HG03520 (cell line): Measurements from ENCODE around the gene RPS25.
A peak's percentile ranks its signal among the peaks of the same experiment; 100 is the strongest.
"Not testable (repeated sequence)": the region's sequence is repeated elsewhere in the genome, so short reads cannot be mapped to it uniquely, and the experiment has no call there.

Source experiments
- ATAC-seq: cut with Tn5 transposase; IDR thresholded peaks from one replicate; pipeline ENCODE4 v1.9.1; 2021; ENCODE audit warnings: mild to moderate bottlenecking, moderate library complexity; ENCODE audit not compliant: unreplicated experiment

The RPS25 gene

DNA sequence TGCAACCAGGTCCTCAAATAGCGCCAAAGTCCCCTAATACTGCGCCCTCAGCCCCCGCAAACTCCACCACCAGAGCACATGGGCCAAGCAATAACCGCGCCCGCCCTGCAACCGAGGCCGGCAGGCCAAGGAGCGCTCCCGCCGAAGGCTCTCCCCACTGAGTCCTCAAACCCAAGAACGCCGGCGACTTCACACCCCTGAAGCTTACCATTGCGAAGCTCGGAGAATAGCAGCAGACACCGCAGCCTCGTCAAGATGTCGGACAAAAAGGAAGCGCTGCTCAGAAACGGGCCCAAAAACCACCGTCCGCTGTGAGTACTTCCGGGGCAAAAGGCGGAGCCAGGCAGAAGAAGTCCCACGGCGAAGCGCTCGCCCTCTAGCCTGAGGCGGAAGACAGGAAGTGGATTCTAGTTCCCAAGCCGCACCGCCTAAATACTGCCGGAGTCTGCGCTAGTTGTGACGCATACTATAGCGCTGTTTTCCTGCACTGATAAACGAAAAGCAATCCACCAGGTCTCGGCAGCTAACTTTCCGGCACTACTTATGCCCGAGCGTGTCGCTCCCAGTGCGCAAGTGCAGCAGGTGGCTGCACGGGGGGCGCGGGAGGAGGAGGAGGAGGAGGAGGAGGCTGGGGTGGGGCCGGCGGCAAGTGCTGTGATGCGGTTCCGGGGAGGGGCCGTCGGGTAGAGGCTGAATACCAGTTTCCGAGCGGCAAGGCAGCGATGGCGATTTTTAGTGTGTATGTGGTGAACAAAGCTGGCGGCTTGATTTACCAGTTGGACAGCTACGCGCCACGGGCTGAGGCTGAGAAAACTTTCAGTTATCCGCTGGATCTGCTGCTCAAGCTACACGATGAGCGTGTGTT lies at the start of gene RPS25, which contains the start of gene TRAPPC4:
RPS25 (minus strand) TSS at position 270 of the 865 bp plus-strand sequence; CDS start at position 211, 59 bp downstream.
TRAPPC4 (plus strand) TSS at position 693 of the 865 bp plus-strand sequence; CDS start at position 723, 30 bp downstream.
- ATAC-seq = peak; percentile 84

DNA sequence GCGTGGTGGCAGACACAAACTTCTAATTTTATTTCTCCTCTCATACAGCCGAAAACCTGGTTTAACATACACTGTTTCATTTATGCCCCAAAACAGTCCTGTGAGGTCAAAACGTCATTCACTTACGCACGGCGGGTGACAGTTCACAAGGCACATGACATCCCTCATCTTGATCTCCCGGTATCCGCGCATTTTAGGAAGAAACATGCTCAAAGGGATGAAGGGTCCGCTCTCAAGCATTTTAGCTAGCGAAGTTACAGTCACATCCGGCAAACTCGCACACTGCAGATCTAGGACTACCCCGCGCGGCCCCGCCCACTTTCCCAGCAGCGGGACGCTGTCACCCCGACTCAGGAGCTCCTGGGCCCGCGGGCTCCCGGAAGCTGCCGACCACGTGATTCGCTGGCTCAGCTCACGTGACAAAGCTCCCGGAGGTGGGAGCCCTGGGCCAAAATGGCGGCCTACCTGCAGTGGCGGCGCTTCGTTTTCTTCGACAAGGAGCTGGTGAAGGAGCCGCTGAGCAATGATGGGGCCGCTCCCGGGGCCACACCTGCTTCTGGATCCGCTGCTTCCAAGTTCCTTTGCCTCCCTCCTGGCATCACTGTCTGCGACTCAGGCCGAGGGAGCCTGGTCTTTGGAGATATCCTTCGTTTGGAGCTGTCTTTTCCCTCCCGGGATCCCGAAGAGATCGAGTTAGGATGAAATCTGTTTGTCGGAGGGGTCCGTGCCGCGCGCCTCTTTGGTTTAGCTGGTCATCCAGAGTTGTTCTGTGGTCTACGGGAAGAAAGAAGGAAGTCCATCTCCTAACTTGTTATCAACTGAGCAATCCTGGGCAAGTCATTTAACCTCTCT lies 49.5 kb upstream of the RPS25 start, which contains the start of gene VPS11:
VPS11 (plus strand) TSS at position 448 of the 852 bp plus-strand sequence; CDS start at position 454, 6 bp downstream.
- peak; percentile 83 for ATAC-seq

DNA sequence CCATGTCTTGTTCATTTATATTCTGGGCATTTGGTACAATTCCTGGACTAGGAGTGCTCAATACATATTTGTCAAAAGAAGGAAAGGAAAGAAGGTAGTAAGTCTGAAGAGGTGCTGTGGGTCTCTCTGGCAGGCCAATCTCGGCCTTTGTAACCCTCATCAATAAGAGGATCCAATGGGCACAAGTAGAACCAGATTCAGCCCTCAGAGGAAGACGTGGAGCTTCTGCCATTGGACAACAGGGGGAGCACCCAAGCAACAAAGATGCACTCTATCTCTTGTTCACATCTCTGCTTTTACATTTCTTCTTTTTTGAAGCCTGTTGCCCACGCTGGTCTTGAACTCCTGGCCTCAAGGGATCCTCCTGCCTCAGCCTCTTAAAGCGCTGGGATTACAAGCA lies 47.2 kb upstream of the RPS25 start:
- no peak for ATAC-seq

DNA sequence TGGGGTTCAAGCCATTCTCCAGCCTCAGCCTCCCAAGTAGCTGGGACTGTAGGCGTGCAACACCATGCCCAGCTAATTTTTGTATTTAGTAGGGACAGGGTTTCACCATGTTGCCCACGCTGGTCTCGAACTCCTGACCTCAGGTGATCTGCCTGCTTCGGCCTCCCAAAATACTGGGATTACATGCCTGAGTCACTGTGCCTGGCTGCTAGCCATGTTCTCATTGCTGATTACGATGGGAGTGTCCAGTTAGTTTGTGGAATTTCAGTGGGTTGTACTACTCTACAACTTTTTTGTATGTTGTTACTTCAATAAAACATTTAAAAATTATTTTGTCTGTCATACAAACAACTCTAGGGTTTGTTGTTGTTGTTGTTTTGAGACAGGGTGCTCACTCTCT lies 44.6 kb upstream of the RPS25 start:
- ATAC-seq = no peak

DNA sequence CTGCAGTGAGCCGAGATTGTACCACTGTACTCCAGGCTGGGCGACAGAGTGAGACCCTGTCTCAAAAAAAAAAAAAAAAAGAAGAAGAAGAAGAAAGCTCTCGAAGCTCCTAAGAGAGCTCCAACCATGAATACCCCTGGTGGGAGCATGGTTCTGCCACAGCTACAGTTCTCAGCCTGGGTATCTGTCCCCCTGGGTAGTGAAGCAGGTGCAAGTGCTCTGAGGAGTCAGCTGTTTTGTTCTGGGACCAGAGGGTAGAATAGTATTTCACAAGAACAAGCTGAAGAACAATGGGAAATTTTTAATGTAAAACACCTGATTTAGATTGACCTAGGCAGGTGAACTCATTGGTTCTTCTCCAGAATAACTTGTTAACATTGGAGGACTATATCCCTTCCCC lies 43.1 kb upstream of the RPS25 start:
- ATAC-seq = no peak

DNA sequence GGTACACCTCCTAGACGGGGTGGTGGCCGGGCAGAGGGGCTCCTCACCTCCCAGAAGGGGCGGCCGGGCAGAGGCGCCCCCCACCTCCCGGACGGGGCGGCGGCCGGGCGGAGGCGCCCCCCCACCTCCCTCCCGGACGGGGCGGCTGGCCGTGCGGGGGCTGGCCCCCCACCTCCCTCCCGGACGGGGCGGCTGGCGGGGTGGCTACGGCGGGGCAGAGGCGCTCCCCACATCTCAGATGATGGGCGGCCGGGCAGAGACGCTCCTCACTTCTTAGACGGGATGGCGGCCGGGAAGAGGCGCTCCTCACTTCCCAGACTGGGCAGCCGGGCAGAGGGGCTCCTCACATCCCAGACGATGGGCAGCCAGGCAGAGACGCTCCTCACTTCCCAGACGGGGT lies 41.0 kb upstream of the RPS25 start:
- not testable (repeated sequence) for ATAC-seq

DNA sequence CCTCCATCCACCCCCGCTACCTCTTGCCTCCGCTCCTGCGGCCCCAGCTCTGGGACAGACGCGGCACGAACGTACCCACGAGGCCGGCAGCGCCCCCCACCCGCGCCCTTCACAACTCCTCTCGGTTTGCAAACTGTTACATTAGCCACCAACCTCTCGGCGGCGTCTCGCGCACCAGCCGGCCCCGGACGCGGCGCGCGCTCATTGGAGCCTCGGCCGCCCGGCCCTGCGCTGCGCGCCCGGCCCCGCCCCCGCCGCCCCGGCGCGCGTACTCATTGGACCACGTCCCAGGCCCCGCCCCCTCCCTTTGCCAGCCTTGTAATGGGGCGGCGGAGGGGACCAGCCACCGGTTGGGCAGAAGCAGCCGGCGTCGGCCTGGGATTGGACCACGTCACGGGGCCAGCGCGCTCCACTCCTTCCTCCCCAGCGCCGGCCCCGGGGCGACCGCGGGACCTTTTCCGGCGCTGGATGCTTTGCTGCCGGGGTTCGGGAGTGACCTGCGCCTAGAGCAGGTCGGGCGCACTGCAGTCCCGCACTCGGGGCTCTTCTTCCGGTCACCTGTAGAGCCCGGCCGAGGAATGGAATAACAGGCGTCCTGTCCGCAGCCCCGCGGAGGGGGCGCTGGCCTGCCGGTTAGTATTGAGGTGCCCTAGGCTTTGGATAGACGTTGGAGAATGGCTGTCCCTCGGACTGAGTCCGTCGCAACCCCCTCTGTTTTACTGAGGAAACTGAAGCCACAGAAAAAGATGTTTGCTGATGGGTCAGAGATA lies 39.0 kb upstream of the RPS25 start, which contains the start of gene HYOU1:
HYOU1 (minus strand) TSS at position 206 of the 770 bp plus-strand sequence. CDS start 1,045 bp downstream, outside the sequence.
- ATAC-seq = peak; percentile 83

DNA sequence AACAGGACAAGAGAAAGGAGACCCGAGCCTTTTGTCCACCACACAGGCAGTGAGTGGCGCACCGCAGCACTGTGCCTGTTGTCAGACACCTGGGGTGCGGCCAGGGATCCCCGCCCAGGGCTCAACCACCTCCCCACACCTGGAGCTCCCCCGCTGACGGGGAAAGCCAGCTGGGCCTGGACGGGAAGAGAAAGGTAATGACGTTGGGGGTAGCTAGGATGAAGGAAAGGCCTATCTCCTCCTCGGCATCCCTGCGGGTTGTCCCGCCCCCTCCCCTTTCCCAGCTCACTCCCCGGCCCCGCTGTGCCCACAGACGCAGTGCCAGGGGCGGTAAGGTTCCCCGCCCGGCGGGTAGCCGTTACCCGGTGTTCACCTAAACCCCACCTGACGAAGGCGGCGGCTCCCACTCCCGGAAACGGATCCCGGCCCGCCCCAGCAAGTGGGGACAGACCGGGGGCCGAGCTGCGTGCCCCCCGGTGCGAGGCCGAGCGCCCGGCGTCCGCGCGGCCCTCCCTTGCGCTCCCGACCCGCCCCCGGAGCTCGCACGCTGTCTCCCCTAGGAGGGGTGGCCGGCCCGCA lies 38.4 kb upstream of the RPS25 start:
- ATAC-seq = peak; percentile 6

DNA sequence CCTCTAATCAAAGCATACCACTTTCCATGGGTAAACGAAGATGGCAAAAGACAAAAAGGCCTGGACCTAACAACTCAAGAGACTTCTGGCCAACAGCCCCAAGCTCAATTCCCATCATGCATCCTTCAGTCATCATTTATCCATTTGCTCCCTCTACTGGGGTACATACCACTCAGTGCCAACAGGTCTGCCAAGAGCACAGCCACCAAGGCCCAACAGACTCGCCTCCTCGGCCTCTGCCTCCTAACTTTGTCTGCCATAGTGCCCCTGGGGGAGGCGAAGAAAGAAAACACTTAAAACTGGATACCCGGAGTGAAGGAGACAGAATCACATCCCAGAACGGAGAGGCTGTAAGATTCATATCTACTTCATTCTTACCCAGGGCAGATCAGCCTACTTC lies 37.8 kb upstream of the RPS25 start:
- ATAC-seq = no peak

DNA sequence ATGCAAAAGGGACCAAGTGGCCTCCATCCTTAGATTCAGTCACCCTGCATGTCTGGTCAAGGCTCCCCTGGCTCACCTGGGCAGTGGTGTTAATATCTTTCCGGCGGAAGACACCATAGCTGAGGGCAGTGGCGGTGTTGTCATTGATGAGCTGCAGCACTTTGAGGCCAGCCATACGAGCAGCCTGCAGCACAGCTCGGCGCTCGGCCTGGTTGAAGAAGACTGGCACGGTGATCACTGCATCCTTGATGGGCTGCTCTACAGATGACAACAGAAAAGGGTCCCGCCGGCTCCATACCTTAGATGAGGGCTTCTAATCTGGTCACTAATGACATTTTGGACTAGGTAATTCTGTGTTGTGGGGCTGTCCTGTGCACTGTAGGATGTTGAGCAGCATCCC lies 36.3 kb upstream of the RPS25 start:
- ATAC-seq = no peak

DNA sequence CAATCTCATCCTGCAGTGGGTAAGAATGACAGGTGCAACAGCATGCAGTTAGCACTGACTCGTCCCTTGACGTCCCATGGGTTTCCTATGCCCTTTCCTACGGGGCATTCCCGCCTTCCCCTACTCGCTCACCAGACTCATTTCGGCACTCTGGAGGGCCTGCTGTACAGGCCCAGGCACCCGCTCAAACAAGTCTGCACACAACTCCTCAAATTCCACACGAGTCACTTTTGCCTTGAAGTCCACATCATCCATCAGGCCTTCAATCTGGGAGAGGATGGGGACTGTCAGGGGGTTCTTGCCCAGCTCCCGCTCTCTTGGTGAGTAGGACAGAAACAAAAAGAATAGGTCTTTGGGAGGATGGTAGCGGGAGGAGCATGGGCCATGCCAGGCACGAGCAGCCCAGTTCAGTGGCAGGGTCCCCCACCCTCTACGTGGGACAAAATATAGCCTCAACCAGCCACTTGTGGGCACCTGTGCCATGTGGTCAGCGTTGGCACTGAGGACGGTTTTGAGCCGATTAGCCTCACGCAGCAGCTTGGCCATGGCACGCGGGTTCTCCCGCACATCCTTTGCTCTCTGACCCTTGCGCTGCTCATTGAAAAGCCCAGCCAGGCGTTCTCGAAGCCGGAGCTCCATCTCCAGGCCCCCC lies 34.1 kb upstream of the RPS25 start:
- no peak for ATAC-seq

DNA sequence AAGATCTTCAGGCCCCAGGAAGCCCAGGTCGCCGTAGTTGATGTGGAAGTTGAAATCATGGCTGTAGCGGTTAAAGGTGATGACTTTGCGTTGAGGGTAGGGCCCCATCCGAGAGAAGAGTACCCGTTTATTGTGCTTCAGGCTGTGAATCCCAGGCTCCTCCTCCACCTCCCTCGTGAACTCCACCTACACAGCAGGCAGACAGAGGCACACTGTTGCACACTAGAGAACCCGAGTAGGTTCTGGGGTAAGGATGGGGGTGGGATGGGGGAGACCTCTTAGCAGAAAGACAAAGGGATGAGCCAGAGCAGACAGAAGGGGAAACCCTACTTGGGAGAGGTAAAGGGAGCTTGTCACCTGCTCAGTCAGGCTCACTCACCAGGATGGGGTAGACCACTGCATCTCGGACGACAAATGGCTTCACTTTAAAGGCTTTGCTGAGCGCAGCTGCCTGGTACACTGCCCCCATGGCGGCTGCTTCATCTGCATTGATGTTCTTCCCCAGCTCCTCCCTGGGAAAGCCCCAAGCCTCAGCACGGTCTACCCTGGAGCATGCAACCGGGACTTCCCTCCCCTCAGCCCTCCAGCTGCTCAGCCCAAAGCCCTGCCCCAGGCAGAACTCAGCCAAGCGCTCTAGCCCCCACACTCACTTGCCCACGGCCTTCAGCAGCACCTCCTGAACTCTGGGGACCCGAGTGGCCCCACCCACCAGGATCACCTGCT lies 33.5 kb upstream of the RPS25 start:
- no peak for ATAC-seq

DNA sequence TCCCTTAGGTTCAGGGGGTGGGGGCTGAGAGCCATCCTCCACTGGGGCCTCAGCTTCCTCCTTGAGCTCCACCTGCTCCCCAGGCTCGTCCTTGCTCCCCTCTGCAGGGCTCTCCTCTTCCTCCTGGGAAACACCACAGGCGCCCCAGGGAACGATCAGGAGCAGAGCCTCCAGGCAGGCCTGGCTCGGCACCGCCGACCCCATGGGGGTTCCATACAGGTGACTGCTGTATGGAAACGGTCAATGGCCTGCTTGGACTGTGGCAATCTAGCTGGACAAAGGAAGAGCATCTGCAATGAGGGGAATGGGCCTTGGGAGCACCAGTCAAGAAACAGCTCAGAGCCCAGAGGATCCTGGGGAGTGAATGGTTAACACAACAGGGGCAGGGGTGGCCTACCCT lies 30.9 kb upstream of the RPS25 start:
- ATAC-seq = no peak

DNA sequence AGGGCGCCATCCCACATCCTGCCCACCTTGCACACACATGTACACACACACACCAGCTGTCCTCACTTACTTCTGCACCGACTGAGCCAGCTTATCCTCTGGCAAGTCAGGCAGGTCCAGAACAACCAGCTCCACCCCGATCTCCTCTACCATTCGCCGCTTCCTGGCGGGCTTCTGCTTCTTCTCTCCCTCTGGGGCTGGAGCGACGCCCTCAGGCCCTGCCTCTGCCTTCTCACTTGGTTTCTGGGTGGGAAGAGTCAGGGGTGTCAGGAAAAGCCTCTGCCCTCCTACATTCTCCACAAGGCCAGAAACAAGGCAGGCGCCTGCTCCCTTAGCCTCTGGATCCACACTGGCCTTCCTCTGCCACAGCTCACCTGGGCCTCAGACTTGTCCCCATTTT lies 30.5 kb upstream of the RPS25 start:
- no peak for ATAC-seq

DNA sequence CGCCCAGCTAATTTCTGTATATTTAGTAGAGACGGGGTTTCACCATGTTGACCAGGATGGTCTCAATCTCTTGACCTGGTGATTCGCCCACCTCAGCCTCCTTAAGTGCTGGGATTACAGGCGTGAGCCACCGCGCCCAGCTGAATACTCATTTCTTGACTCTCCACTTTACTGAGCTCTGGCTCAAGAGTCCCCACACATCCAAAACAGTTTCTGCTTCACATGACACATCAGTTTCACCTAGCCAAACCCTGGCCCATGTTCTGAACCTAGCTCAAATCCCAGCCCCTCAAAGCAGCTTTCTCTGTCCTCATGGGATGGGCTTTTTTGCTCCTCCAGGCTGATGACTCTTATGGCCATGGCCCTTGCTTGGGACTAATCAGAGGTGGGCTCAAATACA lies 29.1 kb upstream of the RPS25 start:
- ATAC-seq = no peak

DNA sequence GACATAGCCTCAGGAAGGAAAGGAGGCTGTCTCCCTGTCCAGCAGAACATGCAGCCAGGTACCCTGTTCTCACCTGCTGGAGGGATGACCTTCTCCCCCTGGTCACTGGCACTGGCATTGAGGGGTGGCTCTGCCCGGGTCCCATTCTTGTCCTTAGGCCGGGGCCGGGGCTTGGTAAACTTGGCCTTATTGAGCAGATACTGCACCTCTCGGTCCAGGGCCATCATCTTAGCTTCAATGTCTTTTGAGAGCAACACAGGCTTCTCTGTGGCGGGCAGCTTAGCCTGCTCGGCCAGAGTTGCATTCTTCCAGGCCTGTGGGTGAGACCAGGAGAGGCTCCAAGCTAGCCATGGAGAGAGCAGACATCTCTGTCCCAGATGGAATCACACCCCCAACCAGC lies 28.3 kb upstream of the RPS25 start:
- ATAC-seq = no peak

DNA sequence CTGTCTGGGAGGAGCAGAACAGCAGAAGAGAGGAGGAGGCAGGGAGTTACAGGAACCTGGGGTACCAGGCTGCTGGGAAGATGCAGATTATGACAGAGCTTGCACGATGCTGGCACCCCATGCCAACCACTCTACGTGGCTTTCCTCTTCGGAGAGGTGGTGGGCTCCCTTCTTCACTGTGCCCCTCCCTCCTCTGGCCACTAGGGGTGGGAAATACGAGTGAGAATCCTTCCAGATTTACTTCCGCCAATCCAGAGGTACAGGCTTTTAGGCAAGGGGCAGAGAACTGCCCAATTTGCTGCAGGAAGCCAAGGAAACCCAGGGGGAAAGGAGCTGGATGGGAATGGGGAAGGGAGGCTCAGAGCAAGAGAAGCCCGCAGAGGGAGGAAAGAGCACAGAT lies 26.6 kb upstream of the RPS25 start:
- no peak for ATAC-seq

DNA sequence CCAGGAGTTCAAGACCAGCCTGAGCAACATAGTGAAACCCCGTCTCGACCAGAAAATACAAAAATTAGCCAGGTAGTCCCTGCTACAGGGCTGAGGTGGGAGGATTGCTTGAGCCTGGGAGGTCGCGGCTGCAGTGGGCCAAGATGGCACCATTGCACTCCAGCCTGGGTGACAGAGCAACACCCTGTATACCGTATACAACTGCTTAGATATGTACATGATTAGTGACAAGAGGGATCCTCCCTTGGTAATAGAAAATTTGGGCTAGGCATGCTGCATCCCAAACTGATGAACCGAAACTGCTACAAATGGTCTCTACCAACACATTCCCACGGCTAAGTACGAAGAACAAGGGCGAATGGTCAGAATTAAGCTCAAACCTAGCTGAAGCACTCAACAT lies 24.8 kb upstream of the RPS25 start:
- no peak for ATAC-seq

DNA sequence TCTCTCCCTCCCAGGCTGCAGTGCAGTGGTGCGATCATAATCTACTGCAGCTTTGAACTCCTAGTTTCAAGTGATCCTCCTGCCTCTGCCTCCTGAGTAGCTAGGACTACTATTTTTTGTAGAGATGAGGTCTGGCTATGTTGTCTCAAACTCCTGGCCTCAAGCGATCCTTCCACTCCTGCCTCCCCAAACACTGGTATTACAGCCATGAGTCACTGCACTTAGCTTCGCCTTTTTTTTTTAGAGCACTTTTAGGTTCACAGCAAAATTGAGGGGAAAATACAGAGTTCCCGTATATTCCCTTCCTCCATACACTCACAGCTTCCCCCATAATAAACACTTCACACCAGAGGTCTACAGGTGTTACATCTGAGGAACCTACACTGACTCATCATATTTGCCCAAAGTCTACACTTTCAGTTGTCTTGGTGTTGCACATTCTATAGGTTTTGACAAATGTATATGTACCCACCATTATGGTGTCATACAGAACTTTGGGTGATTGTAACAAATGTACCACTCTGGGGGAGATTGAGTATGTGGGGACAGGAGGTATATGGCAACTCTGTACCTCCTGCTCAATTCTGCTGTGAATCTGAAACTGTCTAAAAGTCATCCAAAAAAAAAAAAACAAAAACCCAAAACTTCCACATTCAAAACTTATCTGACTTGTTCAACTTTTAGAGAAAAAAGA lies 23.8 kb upstream of the RPS25 start:
- no peak for ATAC-seq
